ENCODE results near the gene CEP85. TPM values are rescaled to one million over a fixed set of nuclear protein-coding genes. Genes with fewer than 3 reads are reported as not detected.

Gene CEP85
- total RNA-seq, 1 experiment from 2014 or later: 38.6 TPM

GRCh38 chr1:26281971-26282370, 48.0 kb downstream of the CEP85 start:
- Histone ChIP-seq H3K79me1 (ENCODE audit: insufficient read depth, low read depth, low read length, poor library complexity, severe bottlenecking) (no peaks in the 10 kb centered on the region), H2BK5ac (ENCODE audit: insufficient read length, low read length) (no peak overlapping the region), H2AK5ac (ENCODE audit: insufficient read length, low read length) (no peak overlapping the region), H2BK20ac (ENCODE audit: low read depth, low read length, poor library complexity, severe bottlenecking) (no peak overlapping the region), H3K56ac (ENCODE audit: insufficient read length, low read depth, low read length) (no peak overlapping the region), H4K91ac (ENCODE audit: insufficient read length, low read depth, low read length) (no peak overlapping the region), H3T11ph (ENCODE audit: low read length) (no peak overlapping the region), H3K23me2 (ENCODE audit: insufficient read length, low read depth, low read length, poor library complexity, severe bottlenecking) (peaks cover 13% of the 10 kb centered on the region), H3K27ac (ENCODE audit: insufficient read length, low read depth, low read length) (peak overlapping the region; percentile 15), H2AFZ (ENCODE audit: low read length) (no peak overlapping the region), H3K14ac (ENCODE audit: insufficient read depth, low read length) (no peak overlapping the region), H3K4me1 (ENCODE audit: insufficient read depth, low read length) (peaks cover 11% of the 10 kb centered on the region; the same call in 1 of the 2 replicates), H4K20me1 (ENCODE audit: control insufficient read depth, insufficient read depth, insufficient read length) (peaks cover 2% of the 10 kb centered on the region), H3K4ac (ENCODE audit: low read depth, low read length) (no peak overlapping the region), H3K79me2 (ENCODE audit: insufficient read depth, low read length) (no peaks in the 10 kb centered on the region), H2BK15ac (ENCODE audit: low read depth, low read length) (no peak overlapping the region), H3K9ac (ENCODE audit: extremely low read depth, insufficient read length, low read length) (no peak overlapping the region), H4K8ac (replicated peaks; ENCODE audit: insufficient read length, low read depth, low read length) (no peak overlapping the region), H3K23ac (ENCODE audit: insufficient read length, low read depth, low read length) (no peak overlapping the region), H3K4me2 (ENCODE audit: insufficient read depth, insufficient read length, low read length) (peak overlapping the region; percentile 23), H3K27me3 (ENCODE audit: insufficient read depth, low read length) (no peaks in the 10 kb centered on the region), H3K18ac (ENCODE audit: insufficient read length, low read depth, low read length) (no peak overlapping the region), H4K5ac (ENCODE audit: insufficient read length, low read depth, low read length) (no peak overlapping the region), H2BK12ac (ENCODE audit: insufficient read length, low read depth, low read length) (no peak overlapping the region), H2BK120ac (ENCODE audit: low read depth, low read length, poor library complexity, severe bottlenecking) (no peak overlapping the region), H3K9me3 (ENCODE audit: control insufficient read depth, low read depth, low read length) (no peaks in the 10 kb centered on the region)
- peaks cover 21 to 31% (median 31%) of the 10 kb centered on the region in 3 experiments for H3K36me3 Mint-ChIP-seq (ENCODE audit: insufficient read depth in 1 of 3, low read depth in 3 of 3)
- no peaks in the 10 kb centered on the region; the same call in 1 of the 2 replicates for H3K27me3 Mint-ChIP-seq (ENCODE audit: low read depth)
- H3K9me3 Mint-ChIP-seq: no peaks in the 10 kb centered on the region; a peak in 1 of 5 replicates
- TF ChIP-seq, protein P1, sequence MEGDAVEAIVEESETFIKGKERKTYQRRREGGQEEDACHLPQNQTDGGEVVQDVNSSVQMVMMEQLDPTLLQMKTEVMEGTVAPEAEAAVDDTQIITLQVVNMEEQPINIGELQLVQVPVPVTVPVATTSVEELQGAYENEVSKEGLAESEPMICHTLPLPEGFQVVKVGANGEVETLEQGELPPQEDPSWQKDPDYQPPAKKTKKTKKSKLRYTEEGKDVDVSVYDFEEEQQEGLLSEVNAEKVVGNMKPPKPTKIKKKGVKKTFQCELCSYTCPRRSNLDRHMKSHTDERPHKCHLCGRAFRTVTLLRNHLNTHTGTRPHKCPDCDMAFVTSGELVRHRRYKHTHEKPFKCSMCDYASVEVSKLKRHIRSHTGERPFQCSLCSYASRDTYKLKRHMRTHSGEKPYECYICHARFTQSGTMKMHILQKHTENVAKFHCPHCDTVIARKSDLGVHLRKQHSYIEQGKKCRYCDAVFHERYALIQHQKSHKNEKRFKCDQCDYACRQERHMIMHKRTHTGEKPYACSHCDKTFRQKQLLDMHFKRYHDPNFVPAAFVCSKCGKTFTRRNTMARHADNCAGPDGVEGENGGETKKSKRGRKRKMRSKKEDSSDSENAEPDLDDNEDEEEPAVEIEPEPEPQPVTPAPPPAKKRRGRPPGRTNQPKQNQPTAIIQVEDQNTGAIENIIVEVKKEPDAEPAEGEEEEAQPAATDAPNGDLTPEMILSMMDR (conservative IDR thresholded peaks at IDR 0.05): no peak
- no CpG with 5 or more reads among the region's 15 CpGs for WGBS (ENCODE audit: extremely low coverage, insufficient read length, low lambda C conversion rate)
- peaks cover 46 to 49% of the 10 kb centered on the region in 2 experiments for H3K4me1 Mint-ChIP-seq
- DNase-seq: peak; percentile 89
- H3K27ac Mint-ChIP-seq: peak overlapping the region; percentile 82 to 92 (median 91); a peak in 6 of 7 replicates
- peak overlapping the region; percentile 52 to 80 for H3K4me3 Mint-ChIP-seq
